ENCODE data around the gene C22orf31. TPM values are rescaled to one million over a fixed set of nuclear protein-coding genes. Genes with fewer than 3 reads are reported as not detected.
"Not testable (repeated sequence)": the region's sequence is repeated elsewhere in the genome, so short reads cannot be mapped to it uniquely, and the experiment has no call there.

C22orf31 gene
- polyA plus RNA-seq, 3 donors, result 0.34 TPM; not detected in 2

DNA sequence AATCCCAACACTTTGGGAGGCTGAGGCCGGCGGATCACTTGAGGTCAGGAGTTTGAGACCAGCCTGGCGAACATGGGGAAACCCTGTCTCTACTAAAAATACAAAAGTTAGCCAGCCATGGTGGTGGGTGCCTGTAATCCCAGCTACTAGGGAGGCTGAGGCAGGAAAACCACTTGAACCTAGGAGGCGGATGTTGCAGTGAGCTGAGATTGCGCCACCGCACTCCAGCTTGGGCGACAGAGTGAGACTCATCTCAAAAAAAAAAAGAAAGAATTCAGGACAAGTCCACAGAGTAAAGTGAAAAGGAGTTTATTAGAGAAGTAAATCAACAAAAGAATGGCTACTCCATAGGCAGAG is 21.9 kb upstream of the C22orf31 start:
- not testable (repeated sequence) for H3K27ac ChIP-seq (ENCODE audit: low read depth, low read length)

DNA sequence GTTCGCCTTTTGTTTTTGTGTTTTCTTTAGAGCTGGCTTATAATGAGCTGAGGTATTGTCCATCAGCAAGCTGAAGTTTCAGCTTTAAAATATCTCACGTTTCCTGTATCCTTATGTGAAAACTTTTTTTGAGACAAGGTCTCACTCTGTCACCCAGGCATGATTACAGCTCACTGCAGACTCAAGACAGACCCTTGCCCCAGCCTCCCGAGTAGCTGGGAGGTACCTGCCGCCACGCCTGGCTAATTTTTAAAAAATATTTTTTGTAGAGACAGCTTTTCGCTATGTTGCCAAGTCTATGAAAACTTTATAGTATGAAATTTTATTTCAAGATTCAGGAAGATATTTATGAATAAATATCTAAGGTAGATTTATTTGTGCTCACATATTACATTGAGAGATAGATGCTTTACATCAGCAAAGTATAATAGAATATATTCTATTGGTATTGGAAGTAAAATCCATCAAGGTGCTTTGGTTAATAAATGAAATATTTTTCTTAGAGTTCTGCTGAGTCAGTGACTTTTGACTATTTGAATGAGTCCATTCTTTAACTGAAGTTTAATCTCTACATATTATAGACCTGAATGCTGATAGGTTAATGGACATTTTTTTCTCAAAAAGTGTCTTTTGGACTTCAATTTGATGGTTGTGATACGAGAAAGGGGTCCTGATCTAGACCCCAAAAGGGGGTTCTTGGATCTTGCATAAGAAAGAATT is 21.4 kb upstream of the C22orf31 start:
- 89 to 93% (median 93%) methylated on average over 7 of the region's 7 CpGs for WGBS, 3 donors
- H3K27ac ChIP-seq (ENCODE audit: low read depth, low read length), result no peak overlapping the region

More for the DNA sequence above, 21.9 kb upstream of the C22orf31 start:
- WGBS, 3 donors, result 71 to 94% (median 76%) methylated on average over 7 of the region's 7 CpGs

DNA sequence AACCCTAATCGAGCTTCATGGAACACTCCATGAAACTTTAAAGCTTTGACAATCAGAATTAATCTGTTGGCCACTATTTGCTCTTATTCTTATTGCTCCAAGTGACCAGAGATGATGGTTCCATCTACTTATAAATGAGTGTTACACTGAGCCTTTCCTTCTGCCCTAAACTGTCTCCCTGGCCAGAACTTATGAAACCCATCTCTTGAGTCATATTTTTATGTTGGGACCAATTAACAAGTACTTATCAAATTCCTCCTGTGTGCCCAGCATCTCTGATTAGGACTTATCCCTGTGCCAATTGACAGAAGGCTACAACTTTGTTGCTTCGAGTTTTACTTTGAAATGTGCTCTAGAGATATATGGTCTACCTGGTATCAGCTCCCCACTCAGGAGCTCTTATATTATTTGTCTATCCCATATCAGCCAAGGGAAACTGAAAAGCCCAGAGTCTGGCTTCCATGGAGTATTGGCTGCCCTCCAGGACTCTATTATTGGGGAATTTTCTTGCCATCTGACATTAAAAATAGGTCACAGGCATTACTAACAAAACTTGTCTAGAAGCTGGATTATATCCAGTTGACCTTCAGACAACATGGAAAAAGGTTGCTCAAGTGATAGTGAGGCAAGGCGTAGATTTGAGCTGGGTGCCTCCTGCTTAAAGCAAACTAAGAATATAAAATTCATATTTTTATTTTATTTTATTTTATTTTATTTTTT is 20.0 kb upstream of the C22orf31 start:
- no peak overlapping the region for H3K27ac ChIP-seq (ENCODE audit: low read depth, low read length)
- WGBS, 3 donors, result 57 to 73% (median 65%) methylated on average over 3 of the region's 3 CpGs

DNA sequence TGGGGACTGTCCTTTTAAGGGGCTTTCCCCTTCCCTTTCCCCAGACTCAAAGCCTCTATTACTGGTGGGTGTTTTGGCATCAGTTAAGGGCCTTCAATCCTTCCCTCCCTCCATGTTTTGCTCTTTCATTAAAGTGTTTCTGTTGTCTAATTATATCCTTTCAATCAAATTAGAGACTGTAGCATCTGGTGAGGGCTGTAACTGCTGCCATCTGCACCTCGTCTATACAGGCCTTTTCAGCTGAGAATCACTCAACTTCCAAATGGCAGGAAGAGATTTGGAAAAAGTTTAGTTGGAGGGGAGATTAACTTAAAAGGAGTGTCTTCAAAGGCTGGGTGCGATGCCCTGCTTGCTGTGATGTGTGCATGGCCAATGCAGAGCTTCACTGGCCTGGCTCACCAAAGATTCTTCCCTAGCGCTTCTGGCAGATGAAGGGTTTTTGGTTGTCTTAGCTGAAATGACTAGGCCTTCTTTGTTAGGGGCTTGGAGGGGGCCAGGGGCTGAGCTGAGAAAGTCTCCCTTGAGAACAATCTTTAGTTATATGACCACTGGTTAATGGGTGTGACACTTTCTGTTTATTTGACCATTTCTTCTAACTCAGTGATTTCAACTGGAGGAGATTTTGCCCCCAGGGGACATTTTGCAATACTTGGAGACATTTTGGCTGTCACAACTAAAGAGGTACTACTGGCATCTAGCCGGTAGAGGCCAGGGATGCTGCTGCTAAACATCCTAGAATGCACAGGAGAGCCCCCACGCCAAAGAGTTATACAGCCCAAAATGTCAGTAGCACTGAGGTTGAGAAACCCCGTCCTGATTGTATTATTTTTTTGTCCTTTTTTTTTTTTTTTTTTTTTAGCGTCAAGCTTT is 18.7 kb upstream of the C22orf31 start:
- 78 to 88% (median 79%) methylated on average over 7 of the region's 7 CpGs for WGBS, 3 donors
- no peak overlapping the region for H3K27ac ChIP-seq (ENCODE audit: low read depth, low read length)

DNA sequence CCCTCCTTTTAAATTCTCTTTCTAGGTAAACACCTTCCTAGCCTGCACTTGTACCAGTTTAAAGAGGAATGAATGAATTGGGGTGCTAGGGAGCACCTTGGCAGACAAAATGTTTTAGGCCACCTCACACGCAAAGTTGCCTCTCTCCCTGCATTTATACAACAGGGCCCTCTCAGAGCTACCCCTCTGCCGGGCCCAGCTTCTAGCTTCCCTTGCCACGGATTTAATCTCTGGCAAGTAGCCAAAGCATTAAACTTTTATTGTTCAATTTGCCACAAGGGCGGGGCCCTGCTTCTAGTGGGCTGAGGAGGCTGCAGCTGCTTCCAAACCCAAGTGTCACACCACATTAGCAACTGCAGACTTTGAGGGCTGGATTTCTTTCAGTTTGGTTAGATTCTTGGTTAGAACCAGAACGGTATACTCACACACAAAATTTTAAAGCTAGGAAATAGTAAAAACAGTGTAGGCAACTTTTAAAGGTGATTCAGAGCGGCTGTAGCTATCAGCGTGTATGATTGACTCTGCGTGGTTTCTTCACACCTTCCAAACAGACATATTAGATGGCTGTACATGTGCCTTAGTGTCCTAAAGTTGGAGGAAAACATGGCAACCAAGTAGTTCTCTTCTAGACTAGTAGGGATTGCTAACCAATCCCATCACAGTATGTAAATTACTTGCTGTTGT is 17.7 kb upstream of the C22orf31 start:
- 65 to 69% (median 68%) methylated on average over 8 of the region's 8 CpGs for WGBS, 3 donors
- H3K27ac ChIP-seq (ENCODE audit: low read depth, low read length), result no peak overlapping the region

DNA sequence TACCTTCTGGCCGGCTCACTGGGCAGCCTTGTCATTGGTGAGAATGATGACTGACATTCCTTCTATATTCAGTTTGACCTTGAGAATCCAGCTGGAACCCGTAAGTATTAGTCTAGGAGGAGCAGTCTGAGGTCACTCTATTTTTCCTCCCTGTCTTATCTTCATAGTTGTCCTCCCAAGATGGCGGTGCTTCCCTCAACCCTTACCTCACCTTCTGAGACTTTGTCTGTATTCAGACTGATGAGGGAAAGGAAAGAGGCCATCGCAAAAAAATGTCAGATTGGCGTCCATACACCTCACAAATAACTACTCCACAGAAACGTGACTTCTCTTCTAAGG is 17.2 kb upstream of the C22orf31 start:
- 76 to 84% (median 83%) methylated on average over 6 of the region's 6 CpGs for WGBS, 3 donors
- no peak overlapping the region for H3K27ac ChIP-seq (ENCODE audit: low read depth, low read length)

DNA sequence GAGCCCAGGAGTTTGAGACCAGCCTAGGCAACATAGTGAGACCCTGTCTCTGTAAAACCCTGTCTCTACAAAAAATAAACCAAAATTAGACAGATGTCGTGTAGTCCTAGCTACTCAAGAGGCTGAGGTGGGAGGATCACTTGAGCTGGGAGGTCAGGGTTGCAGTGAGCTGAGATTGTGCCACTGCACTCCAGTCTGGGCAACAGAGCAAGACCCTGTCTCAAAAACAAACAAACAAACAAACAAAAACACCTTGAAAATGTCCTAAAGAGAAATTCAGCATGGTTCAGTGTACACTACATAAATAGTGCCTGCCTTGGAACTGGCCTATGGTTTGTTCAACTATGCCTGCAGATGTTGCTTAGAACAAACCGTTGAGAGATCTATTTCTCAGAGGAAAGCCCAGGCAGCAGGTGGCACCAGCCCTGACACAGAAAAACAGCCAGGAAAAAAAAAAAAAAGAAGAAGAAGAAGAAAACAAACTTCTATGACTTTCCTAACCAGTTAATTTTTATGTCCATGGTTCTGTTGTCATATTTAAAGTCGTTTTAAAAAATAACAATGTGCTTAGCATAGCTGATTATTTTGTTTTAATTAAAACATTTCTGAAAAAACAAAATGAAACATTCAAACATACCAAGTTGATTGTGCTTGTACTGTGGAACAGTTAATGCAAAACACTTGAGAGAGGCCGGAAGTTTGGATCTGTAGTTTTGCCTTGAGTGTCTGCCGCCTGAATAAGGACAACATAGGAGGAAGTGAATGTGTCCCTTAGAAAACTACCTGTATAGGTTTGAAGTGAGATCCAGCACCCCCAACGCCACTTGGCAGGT is 16.6 kb upstream of the C22orf31 start:
- 77 to 84% (median 82%) methylated on average over 6 of the region's 6 CpGs for WGBS, 3 donors
- H3K27ac ChIP-seq (ENCODE audit: low read depth, low read length), result no peak overlapping the region

DNA sequence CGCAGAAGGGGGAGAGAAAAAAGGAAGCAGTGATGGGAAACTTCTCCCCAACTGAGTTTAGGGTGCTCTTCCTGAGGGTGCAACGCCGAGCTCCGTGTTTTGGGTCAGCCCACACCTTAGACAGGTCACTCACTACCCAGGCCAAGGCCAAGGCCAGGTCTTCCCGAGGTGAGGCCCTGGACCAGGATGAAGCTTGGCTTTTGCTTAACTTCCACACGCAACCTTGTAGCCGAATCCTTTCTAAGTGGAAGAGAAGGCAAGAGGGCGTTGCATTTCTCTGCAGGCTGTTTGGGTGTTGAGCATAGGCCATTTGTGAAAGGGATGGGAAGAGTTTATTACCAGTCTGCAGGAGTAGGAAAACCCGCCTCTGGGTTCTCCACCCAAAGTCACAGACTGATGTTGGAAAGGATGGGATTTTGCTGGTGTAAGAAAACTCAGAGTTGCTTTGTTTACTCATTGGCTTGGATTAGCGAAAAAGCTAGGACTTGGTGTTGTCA is 12.7 kb upstream of the C22orf31 start:
- H3K27ac ChIP-seq (ENCODE audit: low read depth, low read length), result no peak overlapping the region

DNA sequence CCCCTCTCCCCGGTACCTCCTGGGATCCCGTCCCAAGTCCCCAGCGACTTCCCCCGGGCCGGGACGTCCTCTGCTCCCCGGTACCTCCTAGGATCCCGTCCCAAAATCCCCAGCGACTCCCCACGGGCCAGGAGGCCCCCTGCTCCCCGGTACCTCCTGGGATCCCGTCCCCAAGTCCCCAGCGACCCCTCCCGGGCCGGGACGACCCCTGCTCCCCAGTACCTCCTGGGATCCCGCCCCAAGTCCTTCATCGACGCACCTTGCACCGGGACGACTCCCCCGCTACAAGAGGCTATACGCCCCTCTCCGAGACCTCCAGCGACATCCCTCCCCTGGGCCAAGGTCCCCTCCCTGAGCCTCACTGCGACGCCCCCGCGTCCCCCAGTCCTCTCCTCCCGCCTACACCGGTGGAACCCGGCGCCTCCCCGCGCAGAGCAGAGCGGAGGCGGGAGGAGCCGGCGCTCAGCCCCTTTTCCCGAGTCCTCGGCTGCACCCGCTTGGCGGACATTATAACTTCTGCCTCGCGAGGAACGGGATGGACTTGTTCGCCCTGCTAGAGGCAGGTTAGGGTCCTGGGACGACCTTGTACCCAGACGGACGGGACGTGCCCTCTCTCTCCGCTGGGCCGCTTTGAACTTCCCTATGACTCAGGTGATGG is 12.1 kb upstream of the C22orf31 start:
- no peak overlapping the region for H3K27ac ChIP-seq (ENCODE audit: low read depth, low read length)
- 2 to 6% (median 4%) methylated on average over 50 to 53 of the region's 53 CpGs for WGBS, 3 donors

More for the DNA sequence above, 12.7 kb upstream of the C22orf31 start:
- WGBS, 3 donors, result 49 to 51% (median 51%) methylated on average over 9 to 10 of the region's 10 CpGs

DNA sequence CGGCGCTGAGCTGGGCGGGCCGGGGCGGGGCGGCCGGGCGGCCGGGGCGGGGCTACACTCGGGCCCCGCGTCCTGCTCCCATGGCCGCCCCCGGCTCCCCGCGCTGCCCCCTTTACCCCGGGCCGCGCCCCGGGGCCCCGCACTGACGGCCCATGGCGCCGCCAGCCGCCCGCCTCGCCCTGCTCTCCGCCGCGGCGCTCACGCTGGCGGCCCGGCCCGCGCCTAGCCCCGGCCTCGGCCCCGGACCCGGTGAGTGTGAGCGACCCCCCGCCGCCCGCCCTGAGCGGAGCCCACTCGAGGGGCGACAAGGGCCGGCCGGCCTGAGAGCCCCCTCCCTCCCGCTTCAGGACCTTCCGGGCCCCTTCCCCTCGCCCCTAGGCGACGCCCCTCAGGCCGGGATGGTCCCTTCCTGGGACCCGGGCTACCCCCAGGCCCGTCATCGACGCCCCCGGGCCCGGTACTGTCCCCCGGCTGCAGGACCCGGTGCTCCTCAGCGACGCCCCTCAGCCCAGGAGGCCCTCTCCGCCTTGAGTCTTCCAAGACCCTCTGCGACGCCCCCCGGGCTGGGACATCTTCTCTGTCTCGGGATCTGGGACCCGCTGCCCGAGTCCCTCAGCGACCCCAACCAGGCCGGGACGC is 11.5 kb upstream of the C22orf31 start, which contains the start of gene KREMEN1:
Gene KREMEN1 (plus strand): TSS at position 57 of the 639 bp plus-strand sequence. CDS start 96 bp downstream, at position 153.
- WGBS, 3 donors, result 0 to 1% (median 0%) methylated on average over 26 to 66 of the region's 76 CpGs
- H3K27ac ChIP-seq (ENCODE audit: low read depth, low read length), result no peak within 1 kb of the TSS

DNA sequence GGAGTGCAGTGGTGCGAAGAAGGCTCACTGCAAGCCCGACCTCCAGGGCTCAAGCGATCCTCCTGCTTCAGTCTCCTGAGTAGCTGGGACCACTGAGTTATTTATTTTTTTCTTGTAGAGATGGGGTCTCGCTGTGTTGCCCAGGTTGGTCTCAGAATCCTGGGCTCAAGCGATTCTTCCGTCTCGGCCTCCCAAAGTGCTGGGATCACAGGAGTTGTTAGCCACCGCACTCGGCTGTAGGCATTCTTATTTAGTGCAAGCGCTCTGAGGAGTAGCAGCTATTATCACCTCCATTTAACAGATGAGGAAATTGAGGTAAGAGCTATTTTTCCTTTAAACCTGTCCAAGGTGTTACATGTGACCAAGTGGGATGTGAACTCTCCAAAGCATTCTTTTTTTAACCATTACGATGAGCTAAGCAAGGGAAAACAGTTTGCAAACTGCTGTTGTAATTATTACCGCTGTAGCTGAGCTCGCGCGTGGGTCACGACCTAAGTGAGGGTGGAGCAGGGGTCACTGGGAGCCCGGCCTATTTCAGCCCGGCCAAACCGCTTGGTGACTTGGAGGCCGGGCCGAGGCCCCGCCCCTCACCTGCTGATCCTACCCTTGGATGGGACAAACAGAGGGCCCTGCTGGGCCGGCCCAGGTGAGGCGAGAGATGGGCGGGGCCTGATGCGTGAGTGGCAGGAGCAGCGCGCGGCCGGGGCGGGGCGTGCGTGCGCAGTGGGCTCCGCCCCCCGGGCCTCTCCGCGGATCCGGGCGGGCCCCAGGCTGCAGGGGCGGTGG is 10.8 kb upstream of the C22orf31 start:
- H3K27ac ChIP-seq (ENCODE audit: low read depth, low read length), result no peak overlapping the region
- 22 to 36% (median 27%) methylated on average over 26 to 40 of the region's 41 CpGs for WGBS, 3 donors

DNA sequence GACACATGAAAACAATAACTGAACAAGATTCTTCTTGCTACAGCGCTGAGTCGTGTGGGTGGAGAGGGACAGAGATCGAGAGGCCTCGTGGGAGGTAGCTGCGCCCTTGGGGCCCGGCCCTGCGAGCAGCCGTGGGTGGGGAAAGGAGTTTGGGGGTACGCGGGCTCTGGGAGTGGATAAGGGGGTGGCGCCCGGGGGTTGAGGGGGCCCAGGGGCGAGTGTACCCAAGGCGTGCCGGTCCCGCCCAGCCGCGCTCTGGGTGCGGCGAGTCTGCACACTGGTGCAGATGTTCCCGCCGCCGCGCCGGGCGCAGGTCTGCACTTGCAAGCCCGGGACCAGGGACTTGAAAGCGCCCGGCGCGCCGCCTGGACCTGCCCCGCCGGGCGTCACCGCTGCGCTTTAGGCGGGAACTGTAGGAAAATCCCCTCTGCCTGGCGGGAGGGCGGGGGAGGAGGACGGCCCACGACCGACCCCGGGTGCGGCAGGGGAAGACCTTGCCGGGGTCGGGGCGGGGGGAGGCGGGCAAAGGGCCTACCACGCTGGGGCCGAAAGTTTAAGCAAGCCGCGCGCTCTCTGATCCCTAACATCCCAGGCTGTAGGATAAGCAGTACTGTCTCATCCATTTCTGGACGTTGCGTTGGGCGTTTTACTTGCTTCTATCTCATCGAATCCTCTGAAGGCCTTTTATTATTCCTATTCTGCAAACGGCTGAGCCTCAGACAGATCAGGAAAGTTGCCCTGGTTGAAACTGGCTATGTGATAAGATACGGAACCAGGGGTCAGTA is 9.8 kb upstream of the C22orf31 start:
- no peak overlapping the region for H3K27ac ChIP-seq (ENCODE audit: low read depth, low read length)
- 3 to 7% (median 4%) methylated on average over 42 to 60 of the region's 60 CpGs for WGBS, 3 donors

DNA sequence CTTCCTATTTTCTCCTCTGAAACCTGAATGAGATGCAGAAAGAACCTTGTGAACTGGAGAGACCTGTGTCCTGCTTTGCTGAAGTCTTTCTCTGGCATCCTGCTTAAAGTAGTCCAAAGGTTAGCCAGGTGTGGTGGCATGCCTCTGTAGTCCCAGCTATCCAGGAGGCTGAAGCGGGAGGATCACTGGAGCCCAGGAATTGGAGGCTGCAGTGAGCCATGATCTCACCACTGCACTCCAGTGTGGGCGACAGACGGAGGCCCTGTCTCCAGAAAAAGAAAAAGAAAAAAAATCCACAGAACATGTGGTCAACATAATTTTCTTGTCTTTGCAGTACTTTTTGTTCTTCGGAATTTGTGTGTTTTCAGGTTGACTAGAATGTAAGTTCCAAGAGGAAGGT is 8.9 kb upstream of the C22orf31 start:
- no peak overlapping the region for H3K27ac ChIP-seq (ENCODE audit: low read depth, low read length)
- WGBS, 3 donors, result 97 to 98% (median 97%) methylated on average over 4 of the region's 4 CpGs

DNA sequence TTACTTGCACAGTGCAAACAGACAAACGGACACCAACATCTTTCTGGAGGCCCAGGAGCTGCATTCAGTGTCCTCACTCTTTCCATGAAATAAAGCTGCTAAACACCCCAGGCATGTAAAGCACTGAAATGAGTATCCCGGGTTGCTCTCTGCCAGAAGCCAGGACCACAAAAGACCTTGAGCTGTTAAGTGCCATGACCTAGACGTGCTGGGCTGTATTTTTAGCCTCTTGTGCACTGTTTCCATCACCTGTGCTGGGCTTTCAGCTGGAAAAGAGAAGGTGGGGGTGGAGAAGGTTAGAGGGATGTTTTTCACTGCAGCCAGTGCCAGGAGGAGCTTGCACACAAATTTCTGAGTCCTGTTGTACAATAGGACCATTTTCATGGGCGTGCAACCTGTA is 7.8 kb upstream of the C22orf31 start:
- no peak overlapping the region for H3K27ac ChIP-seq (ENCODE audit: low read depth, low read length)
- 71 to 89% (median 81%) methylated on average over 4 of the region's 4 CpGs for WGBS, 3 donors

DNA sequence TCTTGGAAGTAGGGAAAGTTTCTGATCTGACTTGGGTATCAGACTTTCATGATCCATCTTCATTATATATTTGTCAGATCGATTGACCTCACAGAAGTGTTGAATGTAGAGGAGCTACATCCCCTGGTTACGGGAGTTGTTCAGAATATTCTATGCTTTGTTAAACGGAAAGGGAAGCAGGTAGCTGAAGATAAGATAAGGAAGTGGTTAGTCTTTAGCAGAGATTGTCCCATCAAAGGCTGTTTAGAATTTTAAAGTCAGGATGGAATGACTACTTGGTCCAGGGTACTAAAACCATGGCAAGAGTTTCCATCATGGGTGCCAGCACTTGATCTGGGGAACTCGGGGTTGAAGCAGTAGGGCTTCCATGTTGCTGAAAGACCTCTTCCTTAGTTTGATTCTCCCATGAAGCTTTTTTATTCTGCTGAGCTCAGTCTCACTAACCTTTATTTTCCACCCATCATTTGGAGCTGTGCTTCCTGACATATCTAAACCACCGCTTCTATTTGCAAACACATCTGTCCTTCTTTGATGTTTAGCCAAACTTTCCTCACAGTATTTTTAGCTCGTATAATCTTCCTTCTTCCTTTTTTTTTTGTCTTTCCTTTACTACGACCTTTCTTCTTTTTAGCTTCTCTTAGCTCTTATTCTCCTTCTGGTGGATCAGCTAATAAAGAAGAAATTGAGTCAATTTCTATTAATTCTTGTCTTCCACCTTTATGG is 4.0 kb upstream of the C22orf31 start:
- 28 to 40% (median 38%) methylated on average over 7 of the region's 7 CpGs for WGBS, 3 donors
- no peak overlapping the region for H3K27ac ChIP-seq (ENCODE audit: low read depth, low read length)

Data from adipose tissue (tissue), 3 donors.